H9 (cell line): ENCODE measurements around the gene SMC2. TPM values are rescaled to one million over a fixed set of nuclear protein-coding genes. Genes with fewer than 3 reads are reported as not detected.

Experiments
- DNase-seq: peaks from one replicate; pipeline ENCODE4 v3.0.0-alpha.2; 2017
- H2AFZ ChIP-seq: one replicate; pipeline ENCODE4 v1.6.1; 2013; ENCODE audit warnings: mild to moderate bottlenecking, low read length, control low read depth, moderate library complexity
- H2AK5ac ChIP-seq: 2 replicates; pipeline ENCODE4 v1.6.1; 2013; ENCODE audit warnings: low read length, control low read depth, mixed read lengths; ENCODE audit not compliant: insufficient read length
- H2BK120ac ChIP-seq: one replicate; pipeline ENCODE4 v1.6.1; 2013; ENCODE audit warnings: low read depth, mild to moderate bottlenecking, low read length, control low read depth, inconsistent platforms; ENCODE audit not compliant: poor library complexity, severe bottlenecking
- H2BK12ac ChIP-seq: 2 replicates; pipeline ENCODE4 v1.6.1; 2013; ENCODE audit warnings: low read length, control low read depth, mixed read lengths, low read depth; ENCODE audit not compliant: insufficient read length
- H2BK15ac ChIP-seq: 2 replicates; pipeline ENCODE4 v1.6.1; 2013; ENCODE audit warnings: low read depth, low read length, control low read depth
- H2BK20ac ChIP-seq: one replicate; pipeline ENCODE4 v1.6.1; 2013; ENCODE audit warnings: low read depth, mild to moderate bottlenecking, low read length, control low read depth, inconsistent platforms; ENCODE audit not compliant: poor library complexity, severe bottlenecking
- H2BK5ac ChIP-seq: 2 replicates; pipeline ENCODE4 v1.6.1; 2013; ENCODE audit warnings: low read length, control low read depth, mixed read lengths; ENCODE audit not compliant: insufficient read length
- H3K14ac ChIP-seq: 2 replicates; pipeline ENCODE4 v1.6.1; 2013; ENCODE audit warnings: low read length, control low read depth; ENCODE audit not compliant: insufficient read depth
- H3K18ac ChIP-seq: 2 replicates; pipeline ENCODE4 v1.6.1; 2013; ENCODE audit warnings: low read depth, mild to moderate bottlenecking, mixed read lengths, low read length, control low read depth; ENCODE audit not compliant: insufficient read length
- H3K23ac ChIP-seq: 2 replicates; pipeline ENCODE4 v1.6.1; 2013; ENCODE audit warnings: low read length, control low read depth, mixed read lengths, low read depth; ENCODE audit not compliant: insufficient read length
- H3K23me2 ChIP-seq: 2 replicates; pipeline ENCODE4 v1.6.1; 2013; ENCODE audit warnings: low read depth, mild to moderate bottlenecking, mixed read lengths, low read length, control low read depth; ENCODE audit not compliant: insufficient read length, poor library complexity, severe bottlenecking
- H3K27ac ChIP-seq: 2 replicates; pipeline ENCODE4 v1.5.1; 2013; ENCODE audit warnings: low read length, control low read depth, mixed read lengths, low read depth; ENCODE audit not compliant: insufficient read length
- H3K27me3 ChIP-seq: 2 replicates; pipeline ENCODE4 v1.6.1; 2013; ENCODE audit warnings: low read length, control low read depth, inconsistent platforms; ENCODE audit not compliant: insufficient read depth
- H3K4ac ChIP-seq: 2 replicates; pipeline ENCODE4 v1.6.1; 2013; ENCODE audit warnings: low read depth, mild to moderate bottlenecking, control low read depth, inconsistent platforms, low read length, moderate library complexity
- H3K4me1 ChIP-seq: 2 replicates; pipeline ENCODE4 v1.6.1; 2013; ENCODE audit warnings: low read length, control low read depth, inconsistent platforms; ENCODE audit not compliant: insufficient read depth
- H3K4me2 ChIP-seq: 2 replicates; pipeline ENCODE4 v1.6.1; 2013; ENCODE audit warnings: low read length, control low read depth, mixed read lengths; ENCODE audit not compliant: insufficient read length, insufficient read depth
- H3K56ac ChIP-seq: 2 replicates; pipeline ENCODE4 v1.6.1; 2013; ENCODE audit warnings: low read depth, mild to moderate bottlenecking, mixed read lengths, low read length, control low read depth; ENCODE audit not compliant: insufficient read length
- H3K79me1 ChIP-seq: 2 replicates; pipeline ENCODE4 v1.6.1; 2013; ENCODE audit warnings: low read depth, mild to moderate bottlenecking, moderate library complexity, low read length, control low read depth, inconsistent platforms; ENCODE audit not compliant: insufficient read depth, poor library complexity, severe bottlenecking
- H3K79me2 ChIP-seq: 2 replicates; pipeline ENCODE4 v1.6.1; 2013; ENCODE audit warnings: low read length, control low read depth, inconsistent platforms; ENCODE audit not compliant: insufficient read depth
- H3K9ac ChIP-seq: 2 replicates; pipeline ENCODE4 v1.6.1; 2013; ENCODE audit warnings: low read length, control low read depth, mixed read lengths; ENCODE audit not compliant: insufficient read length; ENCODE audit errors: extremely low read depth
- H3K9me3 ChIP-seq: one replicate; pipeline ENCODE4 v1.6.1; 2013; ENCODE audit warnings: low read depth, low read length, inconsistent platforms; ENCODE audit not compliant: control insufficient read depth
- H3T11ph ChIP-seq: one replicate; pipeline ENCODE4 v1.6.1; 2013; ENCODE audit warnings: mild to moderate bottlenecking, low read length, control low read depth, inconsistent platforms
- H4K20me1 ChIP-seq: one replicate; pipeline ENCODE4 v1.6.1; 2013; ENCODE audit not compliant: control insufficient read depth, insufficient read length, insufficient read depth
- H4K5ac ChIP-seq: 2 replicates; pipeline ENCODE4 v1.6.1; 2013; ENCODE audit warnings: low read depth, mild to moderate bottlenecking, mixed read lengths, low read length, control low read depth; ENCODE audit not compliant: insufficient read length
- H4K8ac ChIP-seq: replicated peaks from 2 replicates; pipeline ENCODE4 v1.6.1; 2013; ENCODE audit warnings: low read length, control low read depth, mixed read lengths, low read depth; ENCODE audit not compliant: insufficient read length
- H4K91ac ChIP-seq: 2 replicates; pipeline ENCODE4 v1.6.1; 2013; ENCODE audit warnings: low read depth, mild to moderate bottlenecking, moderate library complexity, mixed read lengths, low read length, control low read depth; ENCODE audit not compliant: insufficient read length
- H3K27ac Mint-ChIP-seq, 3 experiments: 2 replicates in 2 of 3; 3 replicates in 1 of 3; pipeline ENCODE4 v1.8.0; 2020 to 2021; ENCODE audit warnings: mixed read lengths in 3 of 3, mild to moderate bottlenecking in 1 of 3, moderate library complexity in 1 of 3
- H3K27me3 Mint-ChIP-seq: 2 replicates; pipeline ENCODE4 v1.8.0; 2021; ENCODE audit warnings: low read depth, mild to moderate bottlenecking, moderate library complexity, mixed read lengths
- H3K36me3 Mint-ChIP-seq, 3 experiments: 2 replicates in 2 of 3; 3 replicates in 1 of 3; pipeline ENCODE4 v1.8.0; 2020 to 2021; ENCODE audit warnings: low read depth in 3 of 3, mixed read lengths in 3 of 3; ENCODE audit not compliant: insufficient read depth in 1 of 3
- H3K4me1 Mint-ChIP-seq, 2 experiments: 2 replicates each; pipeline ENCODE4 v1.8.0; 2020; ENCODE audit warnings: mixed read lengths in 2 of 2
- H3K4me3 Mint-ChIP-seq, 2 experiments: 2 replicates in 1 of 2; 3 replicates in 1 of 2; pipeline ENCODE4 v1.8.0; 2020 to 2021; ENCODE audit warnings: mild to moderate bottlenecking in 2 of 2, mixed read lengths in 2 of 2, moderate library complexity in 1 of 2
- H3K9me3 Mint-ChIP-seq, 2 experiments: 2 replicates in 1 of 2; 3 replicates in 1 of 2; pipeline ENCODE4 v1.8.0; 2020; ENCODE audit warnings: mild to moderate bottlenecking in 2 of 2, mixed read lengths in 2 of 2, moderate library complexity in 1 of 2
- WGBS: extraction: QIAGEN DNeasy Blood & Tissue Kit; methylation state at CpG from one replicate; pipeline ENCODE4 v1.1.7; 2013; ENCODE audit warnings: missing lambda C conversion rate, low lambda C conversion rate, mixed read lengths; ENCODE audit not compliant: insufficient read length; ENCODE audit errors: extremely low coverage; 5-methylcytosine and 5-hydroxymethylcytosine counted together
- total RNA-seq: library from RNA; stranded (reverse); gene quantifications from 2 replicates; pipeline ENCODE4 v1.2.1, GENCODE V29; 2021
- TF ChIP-seq, protein P1 (sequence below): fragments of 200-600 bp; sonication (generic); conservative IDR thresholded peaks from 3 replicates; pipeline ENCODE4 v1.8.0; 2021; ENCODE audit warnings: antibody characterized with exemption, mild to moderate bottlenecking

Gene SMC2
- total RNA-seq, 1 experiment from 2014 or later = 47.0 TPM

DNA sequence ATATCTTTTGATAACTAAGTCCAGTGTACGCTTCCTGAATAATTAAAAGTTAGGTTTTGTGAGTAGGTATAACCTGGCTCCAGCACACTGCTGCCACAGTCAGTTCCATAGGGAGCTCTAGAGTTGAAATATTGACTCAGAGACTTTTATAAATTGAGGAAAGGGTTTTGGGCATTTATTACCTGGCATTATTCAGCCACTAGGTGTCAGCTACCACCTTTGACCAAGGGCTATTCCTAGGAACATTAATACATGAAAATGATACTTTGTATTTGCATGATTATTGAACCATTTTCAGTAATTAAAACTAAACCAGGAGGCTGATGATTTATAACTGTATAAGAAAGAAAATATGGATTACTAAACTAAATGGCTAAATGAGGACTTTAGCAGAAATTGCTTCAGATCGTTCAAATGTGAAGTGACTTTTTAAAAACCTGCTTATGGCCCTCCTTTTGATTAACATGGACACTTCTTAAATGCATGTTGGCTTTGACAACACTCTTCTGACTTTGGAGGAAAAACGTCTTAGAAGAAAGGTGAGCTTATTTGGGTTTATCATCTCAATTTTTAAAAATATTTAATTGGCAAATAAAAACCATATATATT is 83.0 kb downstream of the SMC2 start:
- TF ChIP-seq, protein P1, sequence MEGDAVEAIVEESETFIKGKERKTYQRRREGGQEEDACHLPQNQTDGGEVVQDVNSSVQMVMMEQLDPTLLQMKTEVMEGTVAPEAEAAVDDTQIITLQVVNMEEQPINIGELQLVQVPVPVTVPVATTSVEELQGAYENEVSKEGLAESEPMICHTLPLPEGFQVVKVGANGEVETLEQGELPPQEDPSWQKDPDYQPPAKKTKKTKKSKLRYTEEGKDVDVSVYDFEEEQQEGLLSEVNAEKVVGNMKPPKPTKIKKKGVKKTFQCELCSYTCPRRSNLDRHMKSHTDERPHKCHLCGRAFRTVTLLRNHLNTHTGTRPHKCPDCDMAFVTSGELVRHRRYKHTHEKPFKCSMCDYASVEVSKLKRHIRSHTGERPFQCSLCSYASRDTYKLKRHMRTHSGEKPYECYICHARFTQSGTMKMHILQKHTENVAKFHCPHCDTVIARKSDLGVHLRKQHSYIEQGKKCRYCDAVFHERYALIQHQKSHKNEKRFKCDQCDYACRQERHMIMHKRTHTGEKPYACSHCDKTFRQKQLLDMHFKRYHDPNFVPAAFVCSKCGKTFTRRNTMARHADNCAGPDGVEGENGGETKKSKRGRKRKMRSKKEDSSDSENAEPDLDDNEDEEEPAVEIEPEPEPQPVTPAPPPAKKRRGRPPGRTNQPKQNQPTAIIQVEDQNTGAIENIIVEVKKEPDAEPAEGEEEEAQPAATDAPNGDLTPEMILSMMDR = peak; percentile 78
- Histone ChIP-seq H2BK20ac (no peak overlapping the region), H2AK5ac (no peak overlapping the region), H3K23me2 (no peaks in the 10 kb centered on the region), H3K27me3 (no peaks in the 10 kb centered on the region), H2BK5ac (no peak overlapping the region), H4K8ac (no peak overlapping the region), H3K79me1 (no peaks in the 10 kb centered on the region), H4K5ac (no peak overlapping the region), H2AFZ (no peak overlapping the region), H3K56ac (no peak overlapping the region), H3K4ac (no peak overlapping the region), H4K91ac (no peak overlapping the region), H3K18ac (no peak overlapping the region), H3K9me3 (no peaks in the 10 kb centered on the region), H3K14ac (no peak overlapping the region), H4K20me1 (no peaks in the 10 kb centered on the region), H2BK15ac (no peak overlapping the region), H3K4me2 (no peak overlapping the region), H2BK120ac (no peak overlapping the region), H2BK12ac (no peak overlapping the region), H3K9ac (no peak overlapping the region), H3K23ac (no peak overlapping the region), H3T11ph (no peak overlapping the region), H3K4me1 (no peaks in the 10 kb centered on the region), H3K27ac (no peak overlapping the region), H3K79me2 (no peaks in the 10 kb centered on the region)
- Mint-ChIP-seq H3K4me1 (peaks cover 0 to 2% of the 10 kb centered on the region in 2 experiments; a peak in 1 of 4 replicates), H3K4me3 (no peak overlapping the region), H3K27me3 (no peaks in the 10 kb centered on the region), H3K36me3 (no peaks in the 10 kb centered on the region), H3K9me3 (no peaks in the 10 kb centered on the region), H3K27ac (no peak overlapping the region)
- WGBS = no CpG with 5 or more reads among the region's 3 CpGs
- no peak for DNase-seq
